ENCODE data around the gene IFIT1.

The IFIT1 gene

GRCh38 chr10:89425000-89425399 is 32.6 kb downstream of the IFIT1 start:
- no peak overlapping the region for H3K4me3 ChIP-seq (ENCODE audit: low read length)
- H2BK120ac ChIP-seq (ENCODE audit: low read depth, low read length) = no peak overlapping the region
- no peak overlapping the region for H3K18ac ChIP-seq (ENCODE audit: low read length)
- no peak overlapping the region for H3K4ac ChIP-seq (ENCODE audit: low read depth, low read length)
- no peaks in the 10 kb centered on the region for H3K4me1 ChIP-seq (ENCODE audit: control insufficient read depth, low read depth, low read length)
- H2BK15ac ChIP-seq (replicated peaks; ENCODE audit: low read depth) = no peak overlapping the region
- no peak overlapping the region for H3K56ac ChIP-seq (ENCODE audit: low read length)
- no peak overlapping the region for H2AK5ac ChIP-seq (ENCODE audit: low read length)
- H3K79me2 ChIP-seq (ENCODE audit: control insufficient read depth, insufficient read depth, low read length) = no peaks in the 10 kb centered on the region
- no peak overlapping the region for H3K9ac ChIP-seq (ENCODE audit: low read length)
- no CpG with 5 or more reads among the region's 5 CpGs for WGBS (ENCODE audit: extremely low coverage, insufficient coverage, low lambda C conversion rate)
- no peaks in the 10 kb centered on the region for H3K27me3 ChIP-seq (ENCODE audit: insufficient read depth, low read length, poor library complexity)
- DNase-seq = no peak
- H3K27ac ChIP-seq (ENCODE audit: low read depth, low read length) = no peak overlapping the region
- H3K36me3 ChIP-seq (ENCODE audit: control insufficient read depth, insufficient read depth, low read length) = no peaks in the 10 kb centered on the region
- H3K23ac ChIP-seq (ENCODE audit: low read length) = no peak overlapping the region
- no peak overlapping the region for H2BK5ac ChIP-seq (ENCODE audit: low read length)
- H4K8ac ChIP-seq (ENCODE audit: low read depth, low read length) = no peak overlapping the region
- no peak overlapping the region for H3K4me2 ChIP-seq (ENCODE audit: low read length)
- H3K79me1 ChIP-seq (ENCODE audit: low read length) = no peaks in the 10 kb centered on the region
- H4K5ac ChIP-seq (ENCODE audit: low read length) = no peak overlapping the region

GRCh38 chr10:89426230-89426868 is 33.9 kb downstream of the IFIT1 start:
- peak; percentile 67 for DNase-seq
- no peak overlapping the region for H3K23ac ChIP-seq (ENCODE audit: low read length)
- no CpG with 5 or more reads among the region's 5 CpGs for WGBS (ENCODE audit: extremely low coverage, insufficient coverage, low lambda C conversion rate)

GRCh38 chr10:89427629-89428028 is 35.2 kb downstream of the IFIT1 start:
- H2BK120ac ChIP-seq (ENCODE audit: low read depth, low read length) = no peak overlapping the region
- no peaks in the 10 kb centered on the region for H3K36me3 ChIP-seq (ENCODE audit: control insufficient read depth, insufficient read depth, low read length)
- no peaks in the 10 kb centered on the region for H3K27me3 ChIP-seq (ENCODE audit: insufficient read depth, low read length, poor library complexity)
- H4K8ac ChIP-seq (ENCODE audit: low read depth, low read length) = no peak overlapping the region
- no peak overlapping the region for H3K4me3 ChIP-seq (ENCODE audit: low read length)
- H3K79me1 ChIP-seq (ENCODE audit: low read length) = no peaks in the 10 kb centered on the region
- no peaks in the 10 kb centered on the region for H3K4me1 ChIP-seq (ENCODE audit: control insufficient read depth, low read depth, low read length)
- no peak overlapping the region for H2AK5ac ChIP-seq (ENCODE audit: low read length)
- H3K4ac ChIP-seq (ENCODE audit: low read depth, low read length) = no peak overlapping the region
- no peak overlapping the region for H3K9ac ChIP-seq (ENCODE audit: low read length)
- no peak for DNase-seq
- H3K79me2 ChIP-seq (ENCODE audit: control insufficient read depth, insufficient read depth, low read length) = no peaks in the 10 kb centered on the region
- H3K4me2 ChIP-seq (ENCODE audit: low read length) = no peak overlapping the region
- H2BK15ac ChIP-seq (replicated peaks; ENCODE audit: low read depth) = no peak overlapping the region
- no CpG with 5 or more reads among the region's 4 CpGs for WGBS (ENCODE audit: extremely low coverage, insufficient coverage, low lambda C conversion rate)
- no peak overlapping the region for H3K18ac ChIP-seq (ENCODE audit: low read length)
- no peak overlapping the region for H2BK5ac ChIP-seq (ENCODE audit: low read length)
- no peak overlapping the region for H3K27ac ChIP-seq (ENCODE audit: low read depth, low read length)
- H4K5ac ChIP-seq (ENCODE audit: low read length) = no peak overlapping the region
- H3K23ac ChIP-seq (ENCODE audit: low read length) = no peak overlapping the region
- H3K56ac ChIP-seq (ENCODE audit: low read length) = no peak overlapping the region

More at GRCh38 chr10:89426230-89426868, 33.9 kb downstream of the IFIT1 start:
- H4K8ac ChIP-seq (ENCODE audit: low read depth, low read length) = no peak overlapping the region
- H3K56ac ChIP-seq (ENCODE audit: low read length) = no peak overlapping the region
- no peak overlapping the region for H2BK5ac ChIP-seq (ENCODE audit: low read length)
- no peak overlapping the region for H4K5ac ChIP-seq (ENCODE audit: low read length)
- H3K79me1 ChIP-seq (ENCODE audit: low read length) = no peaks in the 10 kb centered on the region
- no peak overlapping the region for H3K4me2 ChIP-seq (ENCODE audit: low read length)
- no peak overlapping the region for H3K9ac ChIP-seq (ENCODE audit: low read length)
- no peaks in the 10 kb centered on the region for H3K4me1 ChIP-seq (ENCODE audit: control insufficient read depth, low read depth, low read length)
- H3K36me3 ChIP-seq (ENCODE audit: control insufficient read depth, insufficient read depth, low read length) = no peaks in the 10 kb centered on the region
- H3K27ac ChIP-seq (ENCODE audit: low read depth, low read length) = no peak overlapping the region
- H3K79me2 ChIP-seq (ENCODE audit: control insufficient read depth, insufficient read depth, low read length) = no peaks in the 10 kb centered on the region
- H3K4ac ChIP-seq (ENCODE audit: low read depth, low read length) = no peak overlapping the region
- no peak overlapping the region for H3K4me3 ChIP-seq (ENCODE audit: low read length)
- H3K27me3 ChIP-seq (ENCODE audit: insufficient read depth, low read length, poor library complexity) = no peaks in the 10 kb centered on the region
- no peak overlapping the region for H2BK15ac ChIP-seq (replicated peaks; ENCODE audit: low read depth)
- H3K18ac ChIP-seq (ENCODE audit: low read length) = no peak overlapping the region
- H2BK120ac ChIP-seq (ENCODE audit: low read depth, low read length) = no peak overlapping the region
- no peak overlapping the region for H2AK5ac ChIP-seq (ENCODE audit: low read length)

GRCh38 chr10:89428877-89429276 is 36.5 kb downstream of the IFIT1 start:
- no peak overlapping the region for H4K5ac ChIP-seq (ENCODE audit: low read length)
- no peaks in the 10 kb centered on the region for H3K36me3 ChIP-seq (ENCODE audit: control insufficient read depth, insufficient read depth, low read length)
- H3K18ac ChIP-seq (ENCODE audit: low read length) = no peak overlapping the region
- H3K4ac ChIP-seq (ENCODE audit: low read depth, low read length) = no peak overlapping the region
- H3K27me3 ChIP-seq (ENCODE audit: insufficient read depth, low read length, poor library complexity) = no peaks in the 10 kb centered on the region
- no peaks in the 10 kb centered on the region for H3K4me1 ChIP-seq (ENCODE audit: control insufficient read depth, low read depth, low read length)
- no peak overlapping the region for H3K56ac ChIP-seq (ENCODE audit: low read length)
- no peak overlapping the region for H3K27ac ChIP-seq (ENCODE audit: low read depth, low read length)
- H2BK15ac ChIP-seq (replicated peaks; ENCODE audit: low read depth) = no peak overlapping the region
- H2AK5ac ChIP-seq (ENCODE audit: low read length) = no peak overlapping the region
- H3K9ac ChIP-seq (ENCODE audit: low read length) = no peak overlapping the region
- H2BK5ac ChIP-seq (ENCODE audit: low read length) = no peak overlapping the region
- no peak overlapping the region for H2BK120ac ChIP-seq (ENCODE audit: low read depth, low read length)
- H3K79me1 ChIP-seq (ENCODE audit: low read length) = no peaks in the 10 kb centered on the region
- H3K23ac ChIP-seq (ENCODE audit: low read length) = no peak overlapping the region
- no peak for DNase-seq
- H3K4me2 ChIP-seq (ENCODE audit: low read length) = no peak overlapping the region
- WGBS (ENCODE audit: extremely low coverage, insufficient coverage, low lambda C conversion rate) = no CpG with 5 or more reads among the region's 1 CpG
- H3K79me2 ChIP-seq (ENCODE audit: control insufficient read depth, insufficient read depth, low read length) = no peaks in the 10 kb centered on the region
- no peak overlapping the region for H4K8ac ChIP-seq (ENCODE audit: low read depth, low read length)
- H3K4me3 ChIP-seq (ENCODE audit: low read length) = no peak overlapping the region

- no peak overlapping the region for H3K56ac ChIP-seq (ENCODE audit: low read length)
- WGBS (ENCODE audit: extremely low coverage, insufficient coverage, low lambda C conversion rate) = no CpG with 5 or more reads among the region's 3 CpGs
- no peaks in the 10 kb centered on the region for H3K27me3 ChIP-seq (ENCODE audit: insufficient read depth, low read length, poor library complexity)
- H3K4me1 ChIP-seq (ENCODE audit: control insufficient read depth, low read depth, low read length) = no peaks in the 10 kb centered on the region
- H3K79me1 ChIP-seq (ENCODE audit: low read length) = no peaks in the 10 kb centered on the region
- H3K23ac ChIP-seq (ENCODE audit: low read length) = no peak overlapping the region
- no peak overlapping the region for H3K4ac ChIP-seq (ENCODE audit: low read depth, low read length)
- H2BK5ac ChIP-seq (ENCODE audit: low read length) = no peak overlapping the region
- no peak overlapping the region for H3K4me2 ChIP-seq (ENCODE audit: low read length)
- no peak overlapping the region for H3K9ac ChIP-seq (ENCODE audit: low read length)
- H3K79me2 ChIP-seq (ENCODE audit: control insufficient read depth, insufficient read depth, low read length) = no peaks in the 10 kb centered on the region
- no peak overlapping the region for H2BK120ac ChIP-seq (ENCODE audit: low read depth, low read length)
- no peak overlapping the region for H4K8ac ChIP-seq (ENCODE audit: low read depth, low read length)
- H3K4me3 ChIP-seq (ENCODE audit: low read length) = no peak overlapping the region
- peak; percentile 18 for DNase-seq
- no peak overlapping the region for H3K18ac ChIP-seq (ENCODE audit: low read length)
- H3K27ac ChIP-seq (ENCODE audit: low read depth, low read length) = no peak overlapping the region
- no peak overlapping the region for H2BK15ac ChIP-seq (replicated peaks; ENCODE audit: low read depth)
- no peak overlapping the region for H2AK5ac ChIP-seq (ENCODE audit: low read length)
- H3K36me3 ChIP-seq (ENCODE audit: control insufficient read depth, insufficient read depth, low read length) = no peaks in the 10 kb centered on the region
- H4K5ac ChIP-seq (ENCODE audit: low read length) = no peak overlapping the region
These were observed 39.6 kb downstream of the IFIT1 start for GRCh38 chr10:89431977-89432376.

- no peak overlapping the region for H3K4me2 ChIP-seq (ENCODE audit: low read length)
- H3K56ac ChIP-seq (ENCODE audit: low read length) = no peak overlapping the region
- no peak overlapping the region for H3K18ac ChIP-seq (ENCODE audit: low read length)
- no peaks in the 10 kb centered on the region for H3K79me1 ChIP-seq (ENCODE audit: low read length)
- no peak overlapping the region for H3K4me3 ChIP-seq (ENCODE audit: low read length)
- H3K9ac ChIP-seq (ENCODE audit: low read length) = no peak overlapping the region
- H2BK120ac ChIP-seq (ENCODE audit: low read depth, low read length) = no peak overlapping the region
- H3K27ac ChIP-seq (ENCODE audit: low read depth, low read length) = no peak overlapping the region
- H3K23ac ChIP-seq (ENCODE audit: low read length) = no peak overlapping the region
- no peak for DNase-seq
- H2AK5ac ChIP-seq (ENCODE audit: low read length) = no peak overlapping the region
- H3K79me2 ChIP-seq (ENCODE audit: control insufficient read depth, insufficient read depth, low read length) = no peaks in the 10 kb centered on the region
- no peak overlapping the region for H2BK15ac ChIP-seq (replicated peaks; ENCODE audit: low read depth)
- no CpG with 5 or more reads among the region's 4 CpGs for WGBS (ENCODE audit: extremely low coverage, insufficient coverage, low lambda C conversion rate)
- H3K36me3 ChIP-seq (ENCODE audit: control insufficient read depth, insufficient read depth, low read length) = no peaks in the 10 kb centered on the region
- no peaks in the 10 kb centered on the region for H3K4me1 ChIP-seq (ENCODE audit: control insufficient read depth, low read depth, low read length)
- H3K27me3 ChIP-seq (ENCODE audit: insufficient read depth, low read length, poor library complexity) = no peaks in the 10 kb centered on the region
- H4K5ac ChIP-seq (ENCODE audit: low read length) = no peak overlapping the region
- no peak overlapping the region for H4K8ac ChIP-seq (ENCODE audit: low read depth, low read length)
- H2BK5ac ChIP-seq (ENCODE audit: low read length) = no peak overlapping the region
- no peak overlapping the region for H3K4ac ChIP-seq (ENCODE audit: low read depth, low read length)
These were observed 46.1 kb downstream of the IFIT1 start for GRCh38 chr10:89438525-89438924.
